ENCODE results near the gene HDAC9. TPM values are rescaled to one million over a fixed set of nuclear protein-coding genes. Genes with fewer than 3 reads are reported as not detected.

The HDAC9 gene
- total RNA-seq, 1 donor from 2014 or later = 28.6 TPM

GRCh38 chr7:18467011-18467410, 28.5 kb upstream of the HDAC9 start:
- no peaks in the 10 kb centered on the region for H3K36me3 ChIP-seq
- H2AFZ ChIP-seq (replicated peaks) = no peak overlapping the region
- Mint-ChIP-seq H3K9me3 (no peaks in the 10 kb centered on the region), H3K4me1 (no peaks in the 10 kb centered on the region), H3K4me3 (no peak overlapping the region), H3K27ac (no peak overlapping the region), H3K27me3 (ENCODE audit: insufficient read depth, low read depth) (no peaks in the 10 kb centered on the region), H3K36me3 (no peaks in the 10 kb centered on the region)
- no peaks in the 10 kb centered on the region for H3K4me1 ChIP-seq
- H3K27ac ChIP-seq = no peak overlapping the region
- H3K4me2 ChIP-seq = no peak overlapping the region
- H3K79me2 ChIP-seq (ENCODE audit: low read depth) = no peaks in the 10 kb centered on the region
- H3K9ac ChIP-seq = no peak overlapping the region
- no peak overlapping the region for H3K4me3 ChIP-seq
- no peaks in the 10 kb centered on the region for H3F3A ChIP-seq (ENCODE audit: low read depth)
- H4K20me1 ChIP-seq (ENCODE audit: low read depth) = no peaks in the 10 kb centered on the region
- DNase-seq (ENCODE audit: low spot score) = no peak
- H3K9me3 ChIP-seq (ENCODE audit: low read depth) = no peaks in the 10 kb centered on the region
- TF ChIP-seq, protein P1, sequence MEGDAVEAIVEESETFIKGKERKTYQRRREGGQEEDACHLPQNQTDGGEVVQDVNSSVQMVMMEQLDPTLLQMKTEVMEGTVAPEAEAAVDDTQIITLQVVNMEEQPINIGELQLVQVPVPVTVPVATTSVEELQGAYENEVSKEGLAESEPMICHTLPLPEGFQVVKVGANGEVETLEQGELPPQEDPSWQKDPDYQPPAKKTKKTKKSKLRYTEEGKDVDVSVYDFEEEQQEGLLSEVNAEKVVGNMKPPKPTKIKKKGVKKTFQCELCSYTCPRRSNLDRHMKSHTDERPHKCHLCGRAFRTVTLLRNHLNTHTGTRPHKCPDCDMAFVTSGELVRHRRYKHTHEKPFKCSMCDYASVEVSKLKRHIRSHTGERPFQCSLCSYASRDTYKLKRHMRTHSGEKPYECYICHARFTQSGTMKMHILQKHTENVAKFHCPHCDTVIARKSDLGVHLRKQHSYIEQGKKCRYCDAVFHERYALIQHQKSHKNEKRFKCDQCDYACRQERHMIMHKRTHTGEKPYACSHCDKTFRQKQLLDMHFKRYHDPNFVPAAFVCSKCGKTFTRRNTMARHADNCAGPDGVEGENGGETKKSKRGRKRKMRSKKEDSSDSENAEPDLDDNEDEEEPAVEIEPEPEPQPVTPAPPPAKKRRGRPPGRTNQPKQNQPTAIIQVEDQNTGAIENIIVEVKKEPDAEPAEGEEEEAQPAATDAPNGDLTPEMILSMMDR (IDR thresholded peaks at IDR 0.05) = no peak
- TF ChIP-seq EZH2phosphoT487 (IDR thresholded peaks at IDR 0.05) = no peak
- no peak for TF ChIP-seq EZH2 (IDR thresholded peaks at IDR 0.05)
- H3K27me3 ChIP-seq = no peaks in the 10 kb centered on the region

DNA sequence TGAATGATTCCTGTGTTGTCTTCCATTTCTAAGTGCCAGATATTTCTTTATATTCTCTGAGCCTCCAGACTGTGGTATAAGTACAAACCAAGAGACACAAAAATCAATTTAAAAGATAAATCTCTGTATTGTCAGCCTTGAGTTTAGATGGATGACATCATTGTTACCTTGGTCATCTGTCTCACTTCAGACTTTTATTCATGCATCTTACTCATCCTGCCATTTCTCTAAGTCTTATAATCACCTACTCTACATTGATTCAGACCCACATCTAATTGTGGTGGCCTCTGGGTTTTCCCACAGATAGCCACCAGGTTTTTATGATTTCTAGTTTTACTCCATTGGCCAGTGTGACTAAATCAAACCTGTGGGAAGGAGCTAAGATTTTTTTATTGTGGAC, 26.8 kb upstream of the HDAC9 start:
- Mint-ChIP-seq H3K4me1 (no peaks in the 10 kb centered on the region), H3K4me3 (no peak overlapping the region), H3K27me3 (ENCODE audit: insufficient read depth, low read depth) (no peaks in the 10 kb centered on the region), H3K27ac (no peak overlapping the region), H3K9me3 (no peaks in the 10 kb centered on the region), H3K36me3 (no peaks in the 10 kb centered on the region)
- no peaks in the 10 kb centered on the region for H3F3A ChIP-seq (ENCODE audit: low read depth)
- H3K4me2 ChIP-seq = no peak overlapping the region
- TF ChIP-seq EZH2 (IDR thresholded peaks at IDR 0.05) (no peak), EZH2phosphoT487 (IDR thresholded peaks at IDR 0.05) (no peak)
- TF ChIP-seq, protein P1 (IDR thresholded peaks at IDR 0.05) = no peak
- H3K79me2 ChIP-seq (ENCODE audit: low read depth) = no peaks in the 10 kb centered on the region
- no peaks in the 10 kb centered on the region for H3K9me3 ChIP-seq (ENCODE audit: low read depth)
- H3K9ac ChIP-seq = no peak overlapping the region
- no peak overlapping the region for H2AFZ ChIP-seq (replicated peaks)
- H3K4me1 ChIP-seq = no peaks in the 10 kb centered on the region
- no peak overlapping the region for H3K4me3 ChIP-seq
- H4K20me1 ChIP-seq (ENCODE audit: low read depth) = no peaks in the 10 kb centered on the region
- no peak for DNase-seq (ENCODE audit: low spot score)
- no peak overlapping the region for H3K27ac ChIP-seq
- H3K27me3 ChIP-seq = no peaks in the 10 kb centered on the region
- no peaks in the 10 kb centered on the region for H3K36me3 ChIP-seq

DNA sequence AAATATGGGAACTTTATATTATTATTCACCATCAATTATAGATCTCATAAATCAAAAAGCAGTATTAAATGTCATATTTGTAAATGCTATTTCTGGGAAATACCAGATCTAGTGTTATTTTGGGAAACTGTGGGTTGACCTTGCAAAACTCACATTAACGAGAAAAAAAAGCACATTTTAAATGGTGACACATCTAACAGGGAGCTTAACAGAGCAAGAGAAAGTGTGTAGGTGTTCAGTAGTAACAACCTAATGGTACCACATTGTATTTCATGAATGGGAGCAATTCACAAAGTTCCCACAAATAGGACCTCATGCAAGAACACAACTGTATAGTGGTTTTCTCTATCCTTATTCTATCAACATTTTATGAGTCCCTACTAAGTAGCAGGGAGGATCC, 26.2 kb upstream of the HDAC9 start:
- Mint-ChIP-seq H3K27ac (no peak overlapping the region), H3K36me3 (no peaks in the 10 kb centered on the region), H3K9me3 (no peaks in the 10 kb centered on the region), H3K4me3 (no peak overlapping the region), H3K27me3 (ENCODE audit: insufficient read depth, low read depth) (no peaks in the 10 kb centered on the region), H3K4me1 (no peaks in the 10 kb centered on the region)
- Histone ChIP-seq H3K4me2 (no peak overlapping the region), H3K9ac (no peak overlapping the region), H3K4me1 (no peaks in the 10 kb centered on the region), H3K9me3 (ENCODE audit: low read depth) (no peaks in the 10 kb centered on the region), H4K20me1 (ENCODE audit: low read depth) (no peaks in the 10 kb centered on the region), H3K27ac (no peak overlapping the region), H3K27me3 (no peaks in the 10 kb centered on the region), H3K4me3 (no peak overlapping the region), H3F3A (ENCODE audit: low read depth) (no peaks in the 10 kb centered on the region), H3K36me3 (no peaks in the 10 kb centered on the region), H3K79me2 (ENCODE audit: low read depth) (no peaks in the 10 kb centered on the region), H2AFZ (replicated peaks) (no peak overlapping the region)
- no peak for DNase-seq (ENCODE audit: low spot score)
- TF ChIP-seq, protein P1 (IDR thresholded peaks at IDR 0.05) = no peak
- no peak for TF ChIP-seq EZH2phosphoT487 (IDR thresholded peaks at IDR 0.05)
- TF ChIP-seq EZH2 (IDR thresholded peaks at IDR 0.05) = no peak
